GM15510 (cell line): ENCODE measurements around the gene SYNCRIP.

Experiments used
- POLR2A ChIP-seq: IDR thresholded peaks from 3 replicates; pipeline ENCODE4 v1.6.1; 2011; ENCODE audit warnings: borderline replicate concordance; ENCODE audit not compliant: insufficient read length; ENCODE audit errors: extremely low read depth

The SYNCRIP gene

DNA sequence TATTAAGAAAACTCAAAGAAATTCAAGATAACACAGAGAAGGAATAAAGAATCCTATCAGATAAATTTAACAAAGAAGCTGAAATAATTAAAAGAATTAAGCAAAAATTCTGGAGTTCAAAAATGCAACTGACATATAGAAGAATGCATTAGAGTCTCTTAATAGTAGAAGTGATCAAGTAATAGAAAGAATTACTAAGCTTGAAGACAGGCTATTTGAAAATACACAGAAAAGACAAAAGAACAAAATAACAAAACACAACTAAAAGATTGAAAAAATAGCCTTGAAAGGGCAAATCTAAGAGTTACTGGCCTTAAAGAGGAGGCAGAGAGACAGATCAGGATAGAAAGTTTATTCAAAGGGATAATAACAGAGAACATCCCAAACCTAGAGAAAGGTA, 61.1 kb downstream of the SYNCRIP start:
- no peak for TF ChIP-seq POLR2A

DNA sequence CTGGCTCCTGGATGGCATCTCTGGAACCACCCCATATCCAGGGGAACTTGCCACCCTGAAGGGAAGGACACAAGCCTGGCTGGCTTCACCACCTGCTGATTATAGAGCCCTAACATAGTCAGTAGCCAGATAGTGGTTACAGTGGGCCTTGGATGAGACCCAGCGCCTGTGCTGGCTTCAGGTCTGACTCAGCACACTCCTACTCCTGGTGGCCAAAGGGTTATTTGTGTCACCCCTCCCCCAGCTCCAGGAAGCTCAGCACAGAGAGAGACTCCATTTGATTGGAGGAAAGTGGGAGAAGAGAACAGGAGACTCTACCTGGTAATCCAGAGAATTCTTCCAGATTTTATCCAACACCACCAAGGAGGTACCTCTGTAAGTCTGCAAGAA, 61.8 kb downstream of the SYNCRIP start:
- TF ChIP-seq POLR2A: no peak

- no peak for TF ChIP-seq POLR2A
Measured at GRCh38 chr6:85580118-85580877, 62.4 kb downstream of the SYNCRIP start.

DNA sequence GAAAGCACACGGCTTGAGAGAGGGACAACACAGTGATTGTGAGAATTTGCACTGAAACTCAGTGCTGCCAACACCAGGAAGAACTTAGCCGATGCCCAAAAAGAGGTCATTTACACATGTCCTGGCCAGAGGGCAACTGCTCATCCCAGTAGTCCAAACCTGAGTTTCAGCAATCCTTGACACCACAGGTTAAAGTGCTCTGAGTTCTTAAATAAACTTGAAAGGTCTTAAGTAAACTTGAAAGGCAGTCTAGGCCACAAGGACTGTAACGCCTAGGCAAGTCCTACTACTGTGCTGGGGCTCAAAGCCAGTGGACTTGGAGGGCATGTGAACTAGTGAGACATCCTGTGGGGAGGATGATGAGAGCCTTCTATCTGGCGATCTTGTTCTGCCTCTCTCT, 63.1 kb downstream of the SYNCRIP start:
- no peak for TF ChIP-seq POLR2A

DNA sequence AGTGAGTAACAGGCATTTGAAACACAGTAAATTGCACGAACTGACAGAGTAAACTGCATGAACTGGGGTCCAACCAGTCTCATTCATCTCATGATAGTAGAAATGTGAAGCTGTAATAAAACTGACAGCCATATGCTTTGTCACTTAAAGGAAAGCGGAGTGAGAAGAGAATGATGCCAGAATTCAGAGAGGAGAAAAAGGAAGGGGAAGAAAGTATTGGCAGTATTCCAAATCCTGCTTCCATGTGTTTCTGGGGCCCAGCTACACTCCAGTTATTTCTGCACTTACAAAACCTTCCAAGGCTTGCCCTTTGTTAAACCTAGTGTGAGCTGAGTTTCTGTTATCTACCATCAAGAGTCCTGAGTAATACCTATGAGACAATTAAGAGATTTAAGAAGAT, 66.2 kb downstream of the SYNCRIP start:
- no peak for TF ChIP-seq POLR2A

DNA sequence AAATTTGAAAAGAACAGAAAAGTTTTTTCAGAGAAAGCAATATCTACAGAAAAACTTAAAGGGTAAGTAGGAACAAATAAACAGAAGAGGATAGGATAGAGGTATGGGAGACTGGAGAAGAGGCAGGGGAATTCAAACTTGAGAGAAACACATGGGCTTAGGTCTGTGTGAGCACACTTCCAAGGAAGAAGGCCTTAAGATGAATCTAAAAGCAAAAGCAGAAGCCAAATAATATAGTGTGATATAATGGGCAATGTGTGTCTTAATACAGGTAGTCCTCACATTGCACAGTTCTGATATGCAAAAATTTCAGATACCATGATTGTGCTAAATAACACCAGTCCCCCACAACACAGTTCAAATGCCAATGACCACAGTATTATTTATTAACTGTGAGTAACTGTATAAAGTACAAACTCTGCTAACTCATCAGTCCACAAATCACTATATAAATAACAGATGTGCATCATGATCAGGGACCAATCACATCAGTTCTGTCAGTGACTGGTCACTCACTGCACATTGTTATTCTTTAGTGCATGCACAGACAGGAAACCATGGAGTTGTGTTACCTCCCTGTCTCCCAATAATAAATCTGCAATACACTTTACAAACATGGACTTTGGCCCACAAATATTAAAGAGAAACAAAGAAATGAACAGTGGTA, 67.6 kb downstream of the SYNCRIP start:
- TF ChIP-seq POLR2A: no peak

- no peak for TF ChIP-seq POLR2A
Measured at GRCh38 chr6:85569323-85569722, 73.4 kb downstream of the SYNCRIP start.

- no peak for TF ChIP-seq POLR2A
Measured at GRCh38 chr6:85568411-85568810, 74.3 kb downstream of the SYNCRIP start.

GRCh38 chr6:85565736-85566135, 77.0 kb downstream of the SYNCRIP start:
- no peak for TF ChIP-seq POLR2A
